Right atrium auricular region (tissue), 2 donors: Measurements from ENCODE around the gene NKX6-2. TPM values are rescaled to one million over a fixed set of nuclear protein-coding genes. Genes with fewer than 3 reads are reported as not detected.

ENCODE experiments used
- DNase-seq: peaks from one replicate; pipeline ENCODE4 v3.0.0-alpha.2; 2019; ENCODE audit warnings: low spot score
- H3K27ac ChIP-seq, 2 donors: fragments of 200-600 bp; sonication (generic); 1 replicate in 1 of 2; 2 replicates in 1 of 2; pipeline ENCODE4 v1.5.1; 2016 to 2019
- H3K27me3 ChIP-seq, 2 donors: fragments of 200-600 bp; sonication (generic); one replicate each; pipeline versions ENCODE4 v1.5.1 to v1.6.0; 2017 to 2019
- H3K36me3 ChIP-seq: fragments of 200-600 bp; sonication (generic); one replicate; pipeline ENCODE4 v1.5.1; 2016
- H3K4me1 ChIP-seq, 2 donors: fragments of 200-600 bp; sonication (generic); one replicate each; pipeline versions ENCODE4 v1.5.1 to v1.6.0; 2017 to 2019
- H3K4me3 ChIP-seq, 2 donors: fragments of 200-600 bp; sonication (generic); 1 replicate in 1 of 2; 2 replicates in 1 of 2; pipeline ENCODE4 v1.5.1; 2017 to 2019; ENCODE audit warnings: mild to moderate bottlenecking in 1 of 2, moderate library complexity in 1 of 2
- H3K9me3 ChIP-seq, 2 donors: fragments of 200-600 bp; sonication (generic); one replicate each; pipeline ENCODE4 v1.5.1; 2019
- total RNA-seq, 2 donors: library from RNA; depleted of rRNA; stranded (reverse); fragments of >200 nt; gene quantifications; one replicate each; pipeline ENCODE4 v1.1.0, GENCODE V29; 2016
- TF ChIP-seq, protein P1 (sequence below), 2 donors: fragments of 200-600 bp; sonication (generic); IDR thresholded peaks; one replicate each; pipeline ENCODE4 v1.5.1; 2019; ENCODE audit warnings: antibody characterized with exemption in 2 of 2

Gene NKX6-2
- total RNA-seq, 2 donors from 2014 or later = not detected

- no peak for DNase-seq
- Histone ChIP-seq H3K36me3 (peaks cover 13% of the 10 kb centered on the region), H3K27me3 (no peaks in the 10 kb centered on the region), H3K4me3 (no peak overlapping the region), H3K27ac (no peak overlapping the region), H3K4me1 (no peaks in the 10 kb centered on the region), H3K9me3 (no peaks in the 10 kb centered on the region)
- TF ChIP-seq, protein P1, sequence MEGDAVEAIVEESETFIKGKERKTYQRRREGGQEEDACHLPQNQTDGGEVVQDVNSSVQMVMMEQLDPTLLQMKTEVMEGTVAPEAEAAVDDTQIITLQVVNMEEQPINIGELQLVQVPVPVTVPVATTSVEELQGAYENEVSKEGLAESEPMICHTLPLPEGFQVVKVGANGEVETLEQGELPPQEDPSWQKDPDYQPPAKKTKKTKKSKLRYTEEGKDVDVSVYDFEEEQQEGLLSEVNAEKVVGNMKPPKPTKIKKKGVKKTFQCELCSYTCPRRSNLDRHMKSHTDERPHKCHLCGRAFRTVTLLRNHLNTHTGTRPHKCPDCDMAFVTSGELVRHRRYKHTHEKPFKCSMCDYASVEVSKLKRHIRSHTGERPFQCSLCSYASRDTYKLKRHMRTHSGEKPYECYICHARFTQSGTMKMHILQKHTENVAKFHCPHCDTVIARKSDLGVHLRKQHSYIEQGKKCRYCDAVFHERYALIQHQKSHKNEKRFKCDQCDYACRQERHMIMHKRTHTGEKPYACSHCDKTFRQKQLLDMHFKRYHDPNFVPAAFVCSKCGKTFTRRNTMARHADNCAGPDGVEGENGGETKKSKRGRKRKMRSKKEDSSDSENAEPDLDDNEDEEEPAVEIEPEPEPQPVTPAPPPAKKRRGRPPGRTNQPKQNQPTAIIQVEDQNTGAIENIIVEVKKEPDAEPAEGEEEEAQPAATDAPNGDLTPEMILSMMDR (IDR thresholded peaks at IDR 0.05) = no peak
These were observed 24.4 kb downstream of the NKX6-2 start for GRCh38 chr10:132761395-132762060.

GRCh38 chr10:132758865-132759264, 27.1 kb downstream of the NKX6-2 start:
- Histone ChIP-seq H3K27ac (no peak overlapping the region), H3K4me3 (no peak overlapping the region), H3K9me3 (no peaks in the 10 kb centered on the region), H3K4me1 (no peaks in the 10 kb centered on the region), H3K36me3 (peaks cover 32% of the 10 kb centered on the region), H3K27me3 (no peaks in the 10 kb centered on the region)
- TF ChIP-seq, protein P1 (IDR thresholded peaks at IDR 0.05) = no peak
- DNase-seq = no peak

- no peak overlapping the region for H3K4me3 ChIP-seq
- no peaks in the 10 kb centered on the region for H3K4me1 ChIP-seq
- H3K9me3 ChIP-seq = no peaks in the 10 kb centered on the region
- no peak for DNase-seq
- H3K27me3 ChIP-seq = no peaks in the 10 kb centered on the region
- peaks cover 42% of the 10 kb centered on the region for H3K36me3 ChIP-seq
- TF ChIP-seq, protein P1 (IDR thresholded peaks at IDR 0.05) = no peak
- H3K27ac ChIP-seq = no peak overlapping the region
These were observed 28.8 kb downstream of the NKX6-2 start for GRCh38 chr10:132757171-132757570.

DNA sequence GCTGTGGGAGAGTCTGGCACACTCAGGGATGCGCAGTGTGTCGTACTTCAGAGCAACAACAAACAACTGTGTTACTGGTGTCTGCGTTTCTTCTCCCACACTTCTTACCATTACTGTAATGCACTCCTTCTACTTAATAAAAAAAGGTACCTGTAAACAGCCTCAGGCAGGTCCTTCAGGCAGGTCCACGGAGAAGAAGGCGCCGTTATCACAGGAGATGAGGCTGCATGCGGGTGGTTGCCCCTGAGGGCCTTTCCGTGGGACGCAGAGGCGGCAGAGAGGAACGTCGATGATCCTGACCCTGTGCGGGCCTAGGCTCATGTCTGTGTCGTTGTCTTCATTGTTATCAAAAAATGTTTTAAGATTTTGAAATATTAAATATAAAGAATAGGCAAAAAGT, 29.4 kb downstream of the NKX6-2 start:
- H3K36me3 ChIP-seq = peaks cover 42% of the 10 kb centered on the region

GRCh38 chr10:132755166-132755711, 30.7 kb downstream of the NKX6-2 start:
- no peak overlapping the region for H3K4me3 ChIP-seq
- peaks cover 54% of the 10 kb centered on the region for H3K36me3 ChIP-seq
- no peaks in the 10 kb centered on the region for H3K4me1 ChIP-seq
- H3K27me3 ChIP-seq = no peaks in the 10 kb centered on the region
- DNase-seq = no peak
- TF ChIP-seq, protein P1 (IDR thresholded peaks at IDR 0.05) = no peak
- no peaks in the 10 kb centered on the region for H3K9me3 ChIP-seq
- no peak overlapping the region for H3K27ac ChIP-seq

More for the DNA sequence above, 29.4 kb downstream of the NKX6-2 start:
- no peaks in the 10 kb centered on the region for H3K4me1 ChIP-seq
- TF ChIP-seq, protein P1 (IDR thresholded peaks at IDR 0.05) = no peak
- no peak overlapping the region for H3K4me3 ChIP-seq
- no peak for DNase-seq
- no peaks in the 10 kb centered on the region for H3K27me3 ChIP-seq
- H3K27ac ChIP-seq = no peak overlapping the region
- no peaks in the 10 kb centered on the region for H3K9me3 ChIP-seq
